ENCODE results near the gene CCDC152.

DNA sequence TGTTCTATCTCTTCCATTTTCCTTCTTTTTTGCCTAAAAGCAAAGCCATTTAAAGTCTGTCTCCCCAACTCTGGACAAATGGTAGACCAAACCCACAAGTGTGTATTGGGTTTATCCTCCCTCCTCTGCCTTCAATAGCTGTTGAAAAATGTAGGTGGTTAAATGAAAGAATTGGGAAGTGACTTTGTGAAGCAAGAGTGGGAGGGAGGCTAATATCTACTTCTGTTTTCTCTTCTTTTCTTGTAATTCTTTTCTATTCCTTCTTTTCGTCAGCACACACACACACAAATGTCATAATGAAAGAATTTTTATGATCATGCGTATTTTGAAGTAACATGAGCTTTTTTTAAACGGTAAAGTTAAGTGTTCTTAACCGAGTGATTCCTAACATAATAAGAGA is 3.8 kb downstream of the CCDC152 start:
- TF ChIP-seq, protein P1, sequence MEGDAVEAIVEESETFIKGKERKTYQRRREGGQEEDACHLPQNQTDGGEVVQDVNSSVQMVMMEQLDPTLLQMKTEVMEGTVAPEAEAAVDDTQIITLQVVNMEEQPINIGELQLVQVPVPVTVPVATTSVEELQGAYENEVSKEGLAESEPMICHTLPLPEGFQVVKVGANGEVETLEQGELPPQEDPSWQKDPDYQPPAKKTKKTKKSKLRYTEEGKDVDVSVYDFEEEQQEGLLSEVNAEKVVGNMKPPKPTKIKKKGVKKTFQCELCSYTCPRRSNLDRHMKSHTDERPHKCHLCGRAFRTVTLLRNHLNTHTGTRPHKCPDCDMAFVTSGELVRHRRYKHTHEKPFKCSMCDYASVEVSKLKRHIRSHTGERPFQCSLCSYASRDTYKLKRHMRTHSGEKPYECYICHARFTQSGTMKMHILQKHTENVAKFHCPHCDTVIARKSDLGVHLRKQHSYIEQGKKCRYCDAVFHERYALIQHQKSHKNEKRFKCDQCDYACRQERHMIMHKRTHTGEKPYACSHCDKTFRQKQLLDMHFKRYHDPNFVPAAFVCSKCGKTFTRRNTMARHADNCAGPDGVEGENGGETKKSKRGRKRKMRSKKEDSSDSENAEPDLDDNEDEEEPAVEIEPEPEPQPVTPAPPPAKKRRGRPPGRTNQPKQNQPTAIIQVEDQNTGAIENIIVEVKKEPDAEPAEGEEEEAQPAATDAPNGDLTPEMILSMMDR (IDR thresholded peaks at IDR 0.05) = no peak
- TF ChIP-seq ZFX (IDR thresholded peaks at IDR 0.05; ENCODE audit: borderline replicate concordance) = no peak

Measured in 22Rv1 (cell line).